ENCODE data around the gene FLYWCH1. TPM values are rescaled to one million over a fixed set of nuclear protein-coding genes. Genes with fewer than 3 reads are reported as not detected.

Gene FLYWCH1
- polyA plus RNA-seq, 3 donors: 5.0 to 42.7 (median 7.1) TPM

DNA sequence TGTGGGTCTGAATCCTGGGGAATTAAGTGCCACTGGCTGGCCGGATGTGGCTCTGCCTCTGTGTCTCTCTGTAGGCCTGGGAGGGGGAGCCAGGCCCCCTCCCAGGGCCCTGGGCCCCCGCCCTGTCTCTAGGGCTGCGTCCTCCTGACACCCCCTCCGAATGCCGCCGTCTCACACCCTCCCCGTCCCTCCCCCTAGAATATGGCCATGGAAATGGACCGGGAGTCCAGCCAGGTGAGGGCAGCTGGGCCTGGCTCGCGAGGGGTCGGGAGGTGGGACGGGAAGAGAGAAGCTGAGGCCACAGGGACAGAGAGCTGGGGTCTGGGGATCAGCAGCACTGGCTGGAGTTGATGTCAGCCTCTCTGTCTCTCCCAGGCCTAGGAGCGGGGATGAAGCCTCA is 84.6 kb downstream of the FLYWCH1 start:
- no peak for DNase-seq

DNA sequence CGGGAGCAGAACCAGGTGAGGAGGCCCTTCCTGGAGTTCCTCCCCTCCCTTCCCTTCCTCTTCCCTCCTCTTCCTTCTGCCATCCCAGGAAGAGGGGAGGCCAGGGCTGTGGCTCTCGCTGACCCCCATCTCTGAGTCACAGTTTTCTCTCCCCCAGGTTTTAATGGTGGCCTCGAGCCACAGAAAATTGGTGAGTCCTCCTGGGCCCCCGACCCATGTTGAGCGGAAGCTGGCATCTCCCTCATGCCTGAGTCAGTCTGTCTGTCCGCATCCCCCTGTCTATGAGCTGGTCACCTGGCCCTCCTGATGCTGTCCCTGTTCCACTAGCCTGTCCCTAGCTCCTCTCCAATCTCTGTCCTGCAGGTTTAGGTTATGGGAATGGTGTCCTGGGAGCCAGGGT is 88.2 kb downstream of the FLYWCH1 start:
- TF ChIP-seq, protein P1, sequence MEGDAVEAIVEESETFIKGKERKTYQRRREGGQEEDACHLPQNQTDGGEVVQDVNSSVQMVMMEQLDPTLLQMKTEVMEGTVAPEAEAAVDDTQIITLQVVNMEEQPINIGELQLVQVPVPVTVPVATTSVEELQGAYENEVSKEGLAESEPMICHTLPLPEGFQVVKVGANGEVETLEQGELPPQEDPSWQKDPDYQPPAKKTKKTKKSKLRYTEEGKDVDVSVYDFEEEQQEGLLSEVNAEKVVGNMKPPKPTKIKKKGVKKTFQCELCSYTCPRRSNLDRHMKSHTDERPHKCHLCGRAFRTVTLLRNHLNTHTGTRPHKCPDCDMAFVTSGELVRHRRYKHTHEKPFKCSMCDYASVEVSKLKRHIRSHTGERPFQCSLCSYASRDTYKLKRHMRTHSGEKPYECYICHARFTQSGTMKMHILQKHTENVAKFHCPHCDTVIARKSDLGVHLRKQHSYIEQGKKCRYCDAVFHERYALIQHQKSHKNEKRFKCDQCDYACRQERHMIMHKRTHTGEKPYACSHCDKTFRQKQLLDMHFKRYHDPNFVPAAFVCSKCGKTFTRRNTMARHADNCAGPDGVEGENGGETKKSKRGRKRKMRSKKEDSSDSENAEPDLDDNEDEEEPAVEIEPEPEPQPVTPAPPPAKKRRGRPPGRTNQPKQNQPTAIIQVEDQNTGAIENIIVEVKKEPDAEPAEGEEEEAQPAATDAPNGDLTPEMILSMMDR (IDR thresholded peaks at IDR 0.05): no peak
- Histone ChIP-seq H3K27me3 (ENCODE audit: control insufficient read depth in 2 of 2, insufficient read depth in 2 of 2, low read length in 2 of 2) (peaks cover 0 to 1% of the 10 kb centered on the region in 2 donors), H3K79me2 (ENCODE audit: insufficient read depth, low read length) (no peaks in the 10 kb centered on the region), H4K20me1 (ENCODE audit: insufficient read depth, low read length) (no peaks in the 10 kb centered on the region), H3K9ac (ENCODE audit: insufficient read depth, low read length, poor library complexity, severe bottlenecking) (no peak overlapping the region), H2AFZ (ENCODE audit: insufficient read depth, low read depth, low read length, poor library complexity, severe bottlenecking) (no peak overlapping the region), H3K36me3 (replicated peaks in 1 of 2; ENCODE audit: control insufficient read depth in 1 of 2, insufficient read depth in 2 of 2, low read length in 2 of 2) (no peaks in the 10 kb centered on the region), H3K9me3 (replicated peaks in 1 of 2; ENCODE audit: control insufficient read depth in 1 of 2, insufficient read depth in 1 of 2, low read length in 2 of 2) (no peaks in the 10 kb centered on the region), H3K4me3 (replicated peaks in 1 of 3; ENCODE audit: low read depth in 2 of 3, low read length in 3 of 3) (no peak overlapping the region), H3K27ac (ENCODE audit: low read depth in 1 of 2, low read length in 2 of 2) (no peak overlapping the region), H3K4me1 (ENCODE audit: control insufficient read depth in 1 of 2, insufficient read depth in 2 of 2, low read length in 2 of 2) (peaks cover 3 to 4% of the 10 kb centered on the region in 2 donors), H3K4me2 (replicated peaks; ENCODE audit: extremely low read depth, low read length, poor library complexity, severe bottlenecking) (no peak overlapping the region)
- Mint-ChIP-seq H3K27ac (no peak overlapping the region), H3K4me1 (peaks cover 3% of the 10 kb centered on the region), H3K27me3 (ENCODE audit: low read depth in 3 of 3) (peaks cover 0 to 17% (median 13%) of the 10 kb centered on the region in 3 donors), H3K4me3 (no peak overlapping the region), H3K36me3 (no peaks in the 10 kb centered on the region), H3K9me3 (peaks cover 0 to 2% (median 0%) of the 10 kb centered on the region in 7 donors)
- intact Hi-C loops (cut with micrococcal nuclease): loop anchor here in 1 of 2 donors (2.0 to 5.0 kb wide), 2 partner anchors 15 to 32 kb away; no protein-coding TSS in a partner anchor
- DNase-seq: no peak
- WGBS (ENCODE audit: insufficient coverage): 97% methylated on average over 5 of the region's 6 CpGs

More for the DNA sequence above, 84.6 kb downstream of the FLYWCH1 start:
- H3K27me3 Mint-ChIP-seq (ENCODE audit: low read depth in 3 of 3): peaks cover 0 to 13% (median 8%) of the 10 kb centered on the region in 3 donors
- no peaks in the 10 kb centered on the region for H3K9me3 ChIP-seq (replicated peaks in 1 of 2; ENCODE audit: control insufficient read depth in 1 of 2, insufficient read depth in 1 of 2, low read length in 2 of 2)
- no peak overlapping the region for H3K27ac ChIP-seq (ENCODE audit: low read depth in 1 of 2, low read length in 2 of 2)
- intact Hi-C loops (cut with micrococcal nuclease): loop anchor here in 1 of 2 donors (5.0 kb wide), 1 partner anchor 36 kb away; no protein-coding TSS in a partner anchor
- no peak overlapping the region for H2AFZ ChIP-seq (ENCODE audit: insufficient read depth, low read depth, low read length, poor library complexity, severe bottlenecking)
- no peaks in the 10 kb centered on the region for H4K20me1 ChIP-seq (ENCODE audit: insufficient read depth, low read length)
- H3K79me2 ChIP-seq (ENCODE audit: insufficient read depth, low read length): no peaks in the 10 kb centered on the region
- no peak overlapping the region for H3K4me3 ChIP-seq (replicated peaks in 1 of 3; ENCODE audit: low read depth in 2 of 3, low read length in 3 of 3)
- H3K4me2 ChIP-seq (replicated peaks; ENCODE audit: extremely low read depth, low read length, poor library complexity, severe bottlenecking): no peak overlapping the region
- no peak overlapping the region for H3K9ac ChIP-seq (ENCODE audit: insufficient read depth, low read length, poor library complexity, severe bottlenecking)
- 97% methylated on average over 6 of the region's 13 CpGs for WGBS (ENCODE audit: insufficient coverage)
- H3K27ac Mint-ChIP-seq: no peak overlapping the region
- H3K36me3 Mint-ChIP-seq: no peaks in the 10 kb centered on the region
- H3K4me3 Mint-ChIP-seq: no peak overlapping the region
- no peaks in the 10 kb centered on the region for H3K9me3 Mint-ChIP-seq
- H3K27me3 ChIP-seq (ENCODE audit: control insufficient read depth in 2 of 2, insufficient read depth in 2 of 2, low read length in 2 of 2): no peaks in the 10 kb centered on the region
- TF ChIP-seq, protein P1 (IDR thresholded peaks at IDR 0.05): no peak
- no peaks in the 10 kb centered on the region for H3K4me1 ChIP-seq (ENCODE audit: control insufficient read depth in 1 of 2, insufficient read depth in 2 of 2, low read length in 2 of 2)
- H3K4me1 Mint-ChIP-seq: no peaks in the 10 kb centered on the region
- no peaks in the 10 kb centered on the region for H3K36me3 ChIP-seq (replicated peaks in 1 of 2; ENCODE audit: control insufficient read depth in 1 of 2, insufficient read depth in 2 of 2, low read length in 2 of 2)

Data from CD14-positive monocyte (primary cell).